ENCODE data around the gene IGSF11.
"Not testable (repeated sequence)": the region's sequence is repeated elsewhere in the genome, so short reads cannot be mapped to it uniquely, and the experiment has no call there.

The IGSF11 gene

DNA sequence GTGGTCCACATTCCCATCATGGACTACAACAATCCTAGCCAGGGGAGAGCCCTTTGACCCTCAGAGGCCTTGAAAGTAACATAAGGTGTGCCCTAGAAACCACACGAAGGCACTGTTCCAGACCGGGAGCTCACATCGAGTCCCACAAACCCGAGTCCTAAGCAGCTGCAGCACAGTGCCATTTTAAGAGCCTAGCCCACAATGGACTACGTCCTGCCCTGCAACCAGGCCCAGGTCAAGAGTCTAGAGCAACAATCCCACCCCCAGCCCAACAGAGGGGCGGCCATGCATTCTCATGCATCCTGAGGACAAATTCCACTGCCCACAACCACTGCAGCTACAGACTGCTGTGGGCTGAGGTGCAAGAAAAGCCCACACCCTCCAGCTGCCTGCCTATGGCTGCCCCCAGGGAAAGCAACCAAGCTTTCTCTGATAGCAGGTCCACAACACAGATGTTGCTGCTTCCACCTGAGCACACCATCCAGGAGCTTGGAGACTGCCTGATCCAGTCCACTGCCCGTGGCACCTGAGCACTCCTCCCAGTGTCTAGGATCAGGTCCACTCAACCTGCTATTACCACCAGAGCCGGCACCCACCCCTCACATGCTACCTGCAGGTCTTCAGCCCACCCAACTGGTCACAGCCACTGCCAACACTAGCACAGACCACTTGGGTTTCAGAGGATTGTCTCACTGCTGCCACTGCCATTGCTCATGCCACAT, 56.8 kb downstream of the IGSF11 start:
- no peaks in the 10 kb centered on the region for H3K27me3 Mint-ChIP-seq
- peaks cover 17% of the 10 kb centered on the region for H3K4me1 Mint-ChIP-seq (ENCODE audit: low read depth)
- H3K9me3 Mint-ChIP-seq (ENCODE audit: low read depth): no peaks in the 10 kb centered on the region
- H3K27ac Mint-ChIP-seq: no peak overlapping the region
- H3K36me3 Mint-ChIP-seq: peaks cover 2% of the 10 kb centered on the region
- no peak overlapping the region for H3K4me3 Mint-ChIP-seq

- no peak overlapping the region for H3K27ac Mint-ChIP-seq
These were observed 57.5 kb downstream of the IGSF11 start for GRCh38 chr3:118977118-118977517.

GRCh38 chr3:118975476-118975875, 59.2 kb downstream of the IGSF11 start:
- H3K4me1 Mint-ChIP-seq (ENCODE audit: low read depth): peaks cover 14% of the 10 kb centered on the region
- not testable (repeated sequence) for H3K9me3 Mint-ChIP-seq (ENCODE audit: low read depth); H3K27me3 Mint-ChIP-seq; H3K4me3 Mint-ChIP-seq; H3K36me3 Mint-ChIP-seq; H3K27ac Mint-ChIP-seq

More at GRCh38 chr3:118977118-118977517, 57.5 kb downstream of the IGSF11 start:
- Mint-ChIP-seq H3K4me1 (ENCODE audit: low read depth) (peaks cover 17% of the 10 kb centered on the region), H3K36me3 (peaks cover 2% of the 10 kb centered on the region), H3K9me3 (ENCODE audit: low read depth) (no peaks in the 10 kb centered on the region), H3K4me3 (no peak overlapping the region), H3K27me3 (no peaks in the 10 kb centered on the region)

DNA sequence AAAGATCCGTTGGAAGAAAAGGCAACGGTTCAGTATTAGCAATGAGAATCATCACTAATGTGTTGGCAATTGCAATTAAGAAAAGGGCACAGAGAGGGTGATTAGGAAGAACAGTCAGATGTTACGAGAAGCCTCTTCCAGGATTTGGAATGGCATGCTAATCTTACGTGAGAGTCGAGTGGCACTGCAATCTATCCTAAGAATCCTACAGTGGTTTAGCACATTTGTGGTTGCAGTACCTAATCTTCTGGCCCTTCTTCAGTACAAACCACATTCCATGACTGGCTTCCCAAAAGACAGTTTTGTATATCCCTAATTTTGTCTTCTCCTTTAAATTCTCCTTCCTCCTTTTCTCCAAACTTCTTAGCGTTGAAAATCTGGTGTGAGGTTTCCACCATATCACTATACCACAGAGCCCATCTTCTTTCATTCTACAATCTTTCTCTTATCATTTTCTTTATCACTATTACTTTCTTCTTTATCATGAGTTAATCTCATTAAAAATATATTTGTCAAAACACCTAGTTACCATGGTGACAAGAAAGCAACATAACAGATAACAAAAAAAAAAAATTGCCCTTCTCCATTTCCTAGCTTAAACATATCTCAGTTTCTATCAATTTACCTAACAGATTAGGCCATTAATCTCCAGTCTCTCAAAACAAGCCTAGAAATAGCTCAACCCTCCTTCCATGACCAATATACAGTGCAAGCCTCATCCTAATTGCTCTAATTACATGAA, 60.1 kb downstream of the IGSF11 start:
- H3K9me3 Mint-ChIP-seq (ENCODE audit: low read depth): no peaks in the 10 kb centered on the region
- no peaks in the 10 kb centered on the region for H3K27me3 Mint-ChIP-seq

DNA sequence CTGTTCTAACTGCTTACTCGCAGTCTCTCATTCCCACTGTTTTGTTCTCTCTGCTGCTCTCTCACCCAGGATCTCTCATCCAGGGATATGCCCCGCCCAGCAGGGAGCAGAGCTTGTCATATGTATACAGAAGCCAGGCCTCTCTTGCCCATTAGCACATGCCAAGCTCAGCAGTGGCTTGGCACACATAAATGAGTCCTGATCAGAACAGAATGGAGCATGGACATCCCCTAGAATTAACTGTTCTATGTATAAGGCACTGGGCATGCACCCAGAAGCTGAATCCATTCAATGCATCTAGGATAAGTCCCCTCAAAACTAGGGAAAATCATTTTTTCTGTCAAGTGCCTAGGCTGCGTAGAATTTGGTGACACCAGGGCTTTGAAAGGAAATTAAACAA, 61.6 kb downstream of the IGSF11 start:
- no peak overlapping the region for H3K27ac Mint-ChIP-seq
- H3K4me3 Mint-ChIP-seq: no peak overlapping the region

More for the DNA sequence above, 60.1 kb downstream of the IGSF11 start:
- peaks cover 11% of the 10 kb centered on the region for H3K4me1 Mint-ChIP-seq (ENCODE audit: low read depth)
- H3K36me3 Mint-ChIP-seq: peaks cover 2% of the 10 kb centered on the region
- no peak overlapping the region for H3K4me3 Mint-ChIP-seq
- no peak overlapping the region for H3K27ac Mint-ChIP-seq

GRCh38 chr3:118970819-118971218, 63.8 kb downstream of the IGSF11 start:
- Mint-ChIP-seq H3K4me3 (no peak overlapping the region), H3K27me3 (no peaks in the 10 kb centered on the region), H3K4me1 (ENCODE audit: low read depth) (no peaks in the 10 kb centered on the region), H3K9me3 (ENCODE audit: low read depth) (no peaks in the 10 kb centered on the region), H3K36me3 (no peaks in the 10 kb centered on the region), H3K27ac (no peak overlapping the region)

More for the DNA sequence above, 61.6 kb downstream of the IGSF11 start:
- Mint-ChIP-seq H3K27me3 (no peaks in the 10 kb centered on the region), H3K9me3 (ENCODE audit: low read depth) (no peaks in the 10 kb centered on the region), H3K36me3 (peaks cover 2% of the 10 kb centered on the region), H3K4me1 (ENCODE audit: low read depth) (peaks cover 11% of the 10 kb centered on the region)

- Mint-ChIP-seq H3K27ac (no peak overlapping the region), H3K27me3 (no peaks in the 10 kb centered on the region), H3K9me3 (ENCODE audit: low read depth) (no peaks in the 10 kb centered on the region), H3K4me3 (no peak overlapping the region), H3K4me1 (ENCODE audit: low read depth) (no peaks in the 10 kb centered on the region), H3K36me3 (no peaks in the 10 kb centered on the region)
These were observed 66.0 kb downstream of the IGSF11 start for GRCh38 chr3:118968640-118969039.

DNA sequence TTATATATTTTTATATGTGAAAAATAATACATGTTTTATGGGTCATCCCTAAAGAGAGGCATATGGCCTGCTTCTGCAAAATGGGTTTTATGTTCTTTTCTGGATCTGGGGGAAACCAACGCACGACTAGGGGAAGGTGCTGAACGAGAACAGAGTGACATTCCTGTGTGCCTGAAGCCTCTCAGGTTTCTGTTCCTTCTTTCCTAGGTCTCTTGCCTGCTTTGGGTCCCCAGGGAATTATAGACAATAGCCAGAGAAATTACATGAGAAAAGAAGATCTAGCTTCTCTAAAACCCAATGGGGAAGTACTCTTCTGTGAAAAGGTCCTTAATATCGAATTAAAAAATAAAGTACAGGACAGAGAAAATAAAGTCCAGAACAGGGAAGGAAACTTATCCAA, 66.5 kb downstream of the IGSF11 start:
- H3K9me3 Mint-ChIP-seq (ENCODE audit: low read depth): no peaks in the 10 kb centered on the region
- no peak overlapping the region for H3K4me3 Mint-ChIP-seq
- no peaks in the 10 kb centered on the region for H3K36me3 Mint-ChIP-seq
- no peak overlapping the region for H3K27ac Mint-ChIP-seq
- no peaks in the 10 kb centered on the region for H3K27me3 Mint-ChIP-seq
- H3K4me1 Mint-ChIP-seq (ENCODE audit: low read depth): no peaks in the 10 kb centered on the region

GRCh38 chr3:118966700-118967099, 67.9 kb downstream of the IGSF11 start:
- no peaks in the 10 kb centered on the region for H3K9me3 Mint-ChIP-seq (ENCODE audit: low read depth)
- H3K4me3 Mint-ChIP-seq: no peak overlapping the region
- no peaks in the 10 kb centered on the region for H3K27me3 Mint-ChIP-seq
- H3K4me1 Mint-ChIP-seq (ENCODE audit: low read depth): no peaks in the 10 kb centered on the region
- no peaks in the 10 kb centered on the region for H3K36me3 Mint-ChIP-seq
- H3K27ac Mint-ChIP-seq: no peak overlapping the region

DNA sequence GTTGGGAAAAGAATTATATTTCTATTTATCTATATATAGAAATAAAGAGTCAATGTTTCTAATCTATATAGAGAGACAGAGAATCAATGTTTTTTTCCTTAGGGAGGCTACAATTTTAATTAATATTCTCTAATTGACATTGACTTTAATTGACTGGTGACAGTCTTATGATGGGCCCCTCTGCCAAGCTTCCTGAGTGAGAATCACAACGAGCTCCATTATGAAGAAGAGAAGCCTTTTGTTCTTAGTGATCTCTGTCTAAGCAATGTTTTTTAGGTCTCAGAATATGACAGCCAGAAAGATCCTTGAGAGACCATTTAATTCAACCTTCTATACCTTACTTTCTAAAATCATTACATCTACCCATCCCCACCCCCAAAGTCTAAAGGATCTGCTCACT, 70.9 kb downstream of the IGSF11 start:
- H3K27ac Mint-ChIP-seq: no peak overlapping the region
- H3K4me3 Mint-ChIP-seq: no peak overlapping the region
- no peaks in the 10 kb centered on the region for H3K9me3 Mint-ChIP-seq (ENCODE audit: low read depth)
- H3K4me1 Mint-ChIP-seq (ENCODE audit: low read depth): no peaks in the 10 kb centered on the region
- H3K27me3 Mint-ChIP-seq: no peaks in the 10 kb centered on the region
- H3K36me3 Mint-ChIP-seq: no peaks in the 10 kb centered on the region

- H3K27ac Mint-ChIP-seq: no peak overlapping the region
- H3K4me3 Mint-ChIP-seq: no peak overlapping the region
- peaks cover 23% of the 10 kb centered on the region for H3K4me1 Mint-ChIP-seq (ENCODE audit: low read depth)
These were observed 73.7 kb downstream of the IGSF11 start for GRCh38 chr3:118960876-118961450.

DNA sequence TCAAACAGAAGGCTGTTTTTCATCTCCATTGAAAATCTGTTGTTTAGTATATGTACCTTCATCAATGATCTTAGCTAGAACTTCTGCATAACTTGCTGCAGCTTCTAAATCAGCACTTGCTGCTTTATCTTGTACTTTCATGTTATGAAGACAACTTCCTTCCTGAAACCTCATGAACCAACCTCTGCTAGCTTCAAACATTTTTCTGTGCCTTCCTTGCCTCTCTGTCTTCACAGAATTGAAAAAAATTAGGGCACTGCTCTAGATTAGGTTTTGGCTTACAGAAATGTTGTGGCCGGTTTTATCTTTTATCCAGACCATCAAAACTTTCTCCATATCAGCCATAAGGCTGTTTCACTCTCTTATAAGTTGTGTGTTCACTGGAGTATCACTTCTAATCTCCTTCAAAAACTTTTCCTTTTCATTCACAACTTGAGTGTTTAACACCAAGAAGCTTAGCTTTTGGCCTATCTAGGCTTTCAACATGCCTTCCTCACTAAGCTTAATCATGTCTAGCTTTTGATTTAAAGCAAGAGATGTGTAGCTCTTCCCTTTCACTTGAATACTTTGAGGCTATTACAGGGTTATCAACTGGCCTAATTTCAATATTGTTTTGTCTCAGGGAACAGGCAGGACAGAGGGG, 78.6 kb downstream of the IGSF11 start:
- Mint-ChIP-seq H3K27ac (peak overlapping the region; percentile 86), H3K4me1 (ENCODE audit: low read depth) (peaks cover 56% of the 10 kb centered on the region), H3K36me3 (no peaks in the 10 kb centered on the region), H3K4me3 (peak overlapping the region; percentile 22), H3K9me3 (ENCODE audit: low read depth) (no peaks in the 10 kb centered on the region), H3K27me3 (no peaks in the 10 kb centered on the region)

More at GRCh38 chr3:118960876-118961450, 73.7 kb downstream of the IGSF11 start:
- Mint-ChIP-seq H3K27me3 (no peaks in the 10 kb centered on the region), H3K36me3 (no peaks in the 10 kb centered on the region), H3K9me3 (ENCODE audit: low read depth) (no peaks in the 10 kb centered on the region)

DNA sequence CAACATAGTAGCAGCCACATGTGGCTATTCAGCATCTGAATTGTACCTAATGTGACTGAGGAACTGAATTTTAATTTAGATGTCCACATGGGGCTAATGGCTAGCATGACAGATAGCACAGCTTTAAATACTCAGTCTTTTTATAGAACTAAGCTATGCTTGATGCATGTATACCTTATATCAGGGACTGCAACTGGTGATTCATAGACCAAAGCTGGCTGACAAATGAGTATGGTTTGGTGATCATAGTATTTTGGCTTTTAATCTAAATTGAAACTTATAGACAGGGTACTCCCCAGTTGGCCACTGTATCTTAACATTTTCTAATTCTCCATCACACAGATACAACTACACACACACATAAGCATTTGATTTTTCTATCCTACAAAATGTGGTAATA, 83.6 kb downstream of the IGSF11 start:
- Mint-ChIP-seq H3K9me3 (ENCODE audit: low read depth) (no peaks in the 10 kb centered on the region), H3K4me3 (no peak overlapping the region), H3K36me3 (no peaks in the 10 kb centered on the region), H3K4me1 (ENCODE audit: low read depth) (peaks cover 71% of the 10 kb centered on the region), H3K27ac (no peak overlapping the region), H3K27me3 (no peaks in the 10 kb centered on the region)

GRCh38 chr3:118949113-118949760, 85.4 kb downstream of the IGSF11 start:
- Mint-ChIP-seq H3K4me3 (peak overlapping the region; percentile 75), H3K27ac (peak overlapping the region; percentile 83), H3K4me1 (ENCODE audit: low read depth) (peaks cover 65% of the 10 kb centered on the region), H3K9me3 (ENCODE audit: low read depth) (no peaks in the 10 kb centered on the region), H3K36me3 (no peaks in the 10 kb centered on the region), H3K27me3 (no peaks in the 10 kb centered on the region)
